GM23338 (cell line): Measurements from ENCODE around the gene TOGARAM1.

Source experiments
- POLR2AphosphoS5 ChIP-seq: IDR thresholded peaks from 2 replicates; pipeline ENCODE4 v1.6.1; 2016; ENCODE audit warnings: antibody characterized with exemption, low read depth
- TF ChIP-seq, protein P1 (sequence below), 2 experiments: fragments of 200-600 bp in 1 of 2; sonication (generic) in 1 of 2; conservative IDR thresholded peaks; 2 replicates each; pipeline versions ENCODE4 v1.5.1 to v1.6.1; 2016 to 2017; ENCODE audit warnings: antibody characterized with exemption in 2 of 2, low read depth in 2 of 2, mild to moderate bottlenecking in 2 of 2, moderate library complexity in 1 of 2
- TF ChIP-seq, protein P2 (sequence below): IDR thresholded peaks from 2 replicates; pipeline ENCODE4 v1.6.1; 2016; ENCODE audit warnings: antibody characterized with exemption

DNA sequence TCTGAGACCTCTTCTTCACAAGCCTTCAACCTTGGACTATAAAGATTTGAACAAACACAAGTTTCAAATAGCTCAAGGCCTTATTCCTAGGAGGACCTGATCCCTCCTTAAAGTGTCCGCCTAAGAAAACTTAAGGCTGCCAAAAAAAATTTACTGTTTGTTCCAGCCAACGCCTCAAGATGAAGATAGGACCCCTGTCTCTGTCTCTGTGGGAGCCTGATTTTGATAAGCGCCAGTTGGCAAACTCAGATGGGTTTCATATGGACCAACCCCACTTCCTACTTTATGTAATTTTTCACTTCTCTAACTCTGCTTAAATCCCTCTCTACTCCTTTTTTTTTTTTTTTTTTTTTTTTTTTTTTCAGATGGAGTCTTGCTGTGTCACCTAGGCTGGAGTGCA, 161.3 kb downstream of the TOGARAM1 start:
- no peak for TF ChIP-seq POLR2AphosphoS5
- TF ChIP-seq, protein P1, sequence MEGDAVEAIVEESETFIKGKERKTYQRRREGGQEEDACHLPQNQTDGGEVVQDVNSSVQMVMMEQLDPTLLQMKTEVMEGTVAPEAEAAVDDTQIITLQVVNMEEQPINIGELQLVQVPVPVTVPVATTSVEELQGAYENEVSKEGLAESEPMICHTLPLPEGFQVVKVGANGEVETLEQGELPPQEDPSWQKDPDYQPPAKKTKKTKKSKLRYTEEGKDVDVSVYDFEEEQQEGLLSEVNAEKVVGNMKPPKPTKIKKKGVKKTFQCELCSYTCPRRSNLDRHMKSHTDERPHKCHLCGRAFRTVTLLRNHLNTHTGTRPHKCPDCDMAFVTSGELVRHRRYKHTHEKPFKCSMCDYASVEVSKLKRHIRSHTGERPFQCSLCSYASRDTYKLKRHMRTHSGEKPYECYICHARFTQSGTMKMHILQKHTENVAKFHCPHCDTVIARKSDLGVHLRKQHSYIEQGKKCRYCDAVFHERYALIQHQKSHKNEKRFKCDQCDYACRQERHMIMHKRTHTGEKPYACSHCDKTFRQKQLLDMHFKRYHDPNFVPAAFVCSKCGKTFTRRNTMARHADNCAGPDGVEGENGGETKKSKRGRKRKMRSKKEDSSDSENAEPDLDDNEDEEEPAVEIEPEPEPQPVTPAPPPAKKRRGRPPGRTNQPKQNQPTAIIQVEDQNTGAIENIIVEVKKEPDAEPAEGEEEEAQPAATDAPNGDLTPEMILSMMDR (conservative IDR thresholded peaks at IDR 0.05; ENCODE audit: low read depth in 2 of 2) = no peak
- TF ChIP-seq, protein P2, sequence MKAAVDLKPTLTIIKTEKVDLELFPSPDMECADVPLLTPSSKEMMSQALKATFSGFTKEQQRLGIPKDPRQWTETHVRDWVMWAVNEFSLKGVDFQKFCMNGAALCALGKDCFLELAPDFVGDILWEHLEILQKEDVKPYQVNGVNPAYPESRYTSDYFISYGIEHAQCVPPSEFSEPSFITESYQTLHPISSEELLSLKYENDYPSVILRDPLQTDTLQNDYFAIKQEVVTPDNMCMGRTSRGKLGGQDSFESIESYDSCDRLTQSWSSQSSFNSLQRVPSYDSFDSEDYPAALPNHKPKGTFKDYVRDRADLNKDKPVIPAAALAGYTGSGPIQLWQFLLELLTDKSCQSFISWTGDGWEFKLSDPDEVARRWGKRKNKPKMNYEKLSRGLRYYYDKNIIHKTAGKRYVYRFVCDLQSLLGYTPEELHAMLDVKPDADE = no peak
